Activated naive CD8-positive, alpha-beta T cell treated with anti-CD3 and anti-CD28 coated beads, Interleukin-2, amount 50 U/mL, for 16 hours (primary cell): ENCODE measurements around the gene ATXN7.

Experiments used
- DNase-seq: peaks from one replicate; pipeline ENCODE4 v3.0.0-alpha.2; 2020; ENCODE audit warnings: low read depth, low spot score

The ATXN7 gene

DNA sequence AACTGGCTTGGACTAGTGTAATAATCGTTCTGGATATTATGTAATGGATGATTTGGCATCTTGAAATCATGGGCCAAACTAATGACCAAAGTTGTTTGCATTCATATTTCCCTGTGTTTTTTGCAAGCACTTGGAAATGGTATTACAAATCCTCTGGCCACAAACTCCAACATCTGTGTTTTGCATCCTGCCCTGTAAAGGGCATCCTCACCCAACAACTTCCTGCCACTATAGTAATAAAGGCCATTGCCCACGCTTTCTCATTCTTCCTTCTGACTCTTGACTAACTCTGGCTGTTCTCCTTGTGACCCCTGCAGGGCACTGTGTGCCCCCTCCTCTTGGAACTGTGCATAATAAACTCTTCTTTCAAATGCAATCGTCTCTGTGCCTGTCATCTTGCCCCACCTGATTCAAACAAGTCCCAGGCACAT lies 185.0 kb downstream of the ATXN7 start:
- DNase-seq, result no peak

DNA sequence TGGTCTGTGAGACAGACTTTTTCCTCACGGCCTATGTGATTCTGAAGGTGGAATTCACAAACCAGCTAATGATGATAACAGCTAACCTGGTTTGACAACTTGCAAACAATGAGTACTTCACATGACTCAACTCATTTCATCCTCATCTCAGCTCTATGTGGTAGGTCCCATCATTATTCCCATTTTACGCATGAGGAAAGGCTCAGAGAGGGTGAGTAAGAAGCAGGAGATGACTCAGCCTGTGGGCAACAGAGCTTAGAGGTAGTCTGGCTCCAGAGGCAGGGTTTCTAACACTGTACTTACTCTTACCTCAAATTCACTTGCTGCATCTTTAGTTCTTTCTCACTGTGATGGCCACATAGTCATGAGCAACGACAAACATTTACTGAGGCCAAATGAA lies 185.5 kb downstream of the ATXN7 start:
- no peak for DNase-seq

- no peak for DNase-seq
These were observed 186.2 kb downstream of the ATXN7 start for GRCh38 chr3:64049832-64050231.
